ENCODE measurements around the gene ADAMTS2.

GRCh38 chr5:179371121-179371510 is 25.9 kb upstream of the ADAMTS2 start:
- TF ChIP-seq TAF1 (IDR thresholded peaks at IDR 0.05; ENCODE audit: low read depth, low read length): no peak
- no peak for TF ChIP-seq POLR2A (IDR thresholded peaks at IDR 0.05; ENCODE audit: low read depth, low read length)
- no peak for TF ChIP-seq POLR2AphosphoS5 (IDR thresholded peaks at IDR 0.05; ENCODE audit: low read depth, low read length)

Measured in GM12891 (cell line).